HL-60 (cell line): ENCODE data around the gene MDN1.

Experiments used
- DNase-seq, 2 experiments: peaks; one replicate each; pipeline ENCODE4 v3.0.0-alpha.2; 2010 to 2020; ENCODE audit warnings: low read depth in 1 of 2, low spot score in 1 of 2
- H3K27ac ChIP-seq: fragments of 250-450 bp; sonication (Bioruptor Pico); replicated peaks from 2 replicates; pipeline ENCODE4 v1.5.1; 2020; ENCODE audit warnings: mild to moderate bottlenecking, moderate library complexity
- H3K27me3 ChIP-seq: fragments of 250-450 bp; sonication (Bioruptor Pico); 2 replicates; pipeline ENCODE4 v1.5.1; 2021; ENCODE audit warnings: mild to moderate bottlenecking, moderate library complexity; ENCODE audit not compliant: insufficient read depth, poor library complexity, severe bottlenecking
- H3K4me3 ChIP-seq: replicated peaks from 2 replicates; pipeline ENCODE4 v1.5.1; 2011; ENCODE audit warnings: mild to moderate bottlenecking, control low read depth, low read length; ENCODE audit not compliant: insufficient read depth
- GABPA ChIP-seq: IDR thresholded peaks from 2 replicates; pipeline ENCODE4 v1.6.1; 2012; ENCODE audit warnings: low read depth
- POLR2AphosphoS5 ChIP-seq: IDR thresholded peaks from 2 replicates; pipeline ENCODE4 v1.6.1; 2012; ENCODE audit warnings: low read depth
- SPI1 ChIP-seq: IDR thresholded peaks from 2 replicates; pipeline ENCODE4 v1.6.1; 2012; ENCODE audit warnings: low read depth, mild to moderate bottlenecking, borderline replicate concordance
- TF ChIP-seq, protein P1 (sequence below): IDR thresholded peaks from 2 replicates; pipeline ENCODE4 v1.6.1; 2012; ENCODE audit warnings: low read depth; ENCODE audit not compliant: insufficient replicate concordance
- TF ChIP-seq, protein P2 (sequence below): IDR thresholded peaks from one replicate; pipeline ENCODE4 v1.5.1; 2011; ENCODE audit warnings: low read length, control low read depth, inconsistent platforms; ENCODE audit not compliant: insufficient read depth

MDN1 gene

DNA sequence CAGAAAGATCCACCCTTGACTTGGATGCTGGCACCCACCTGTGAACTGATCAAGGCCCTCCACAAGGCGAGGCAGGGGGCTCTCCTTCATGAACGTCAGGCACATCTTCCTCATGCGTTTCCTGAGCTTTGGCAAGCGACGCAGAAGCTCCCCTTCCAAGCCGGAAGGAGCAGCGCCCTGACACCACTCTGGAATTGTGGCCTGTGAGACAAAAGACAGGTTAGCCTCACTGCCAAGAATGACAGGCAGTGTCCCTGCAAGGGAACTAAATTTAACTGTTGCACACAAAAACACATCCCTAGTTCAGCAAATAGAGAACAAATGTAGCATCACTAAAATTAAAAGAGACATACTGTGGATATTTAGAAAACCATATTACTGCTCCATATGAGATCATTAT lies 139.0 kb downstream of the MDN1 start:
- H3K27ac ChIP-seq = no peak overlapping the region
- H3K27me3 ChIP-seq = no peaks in the 10 kb centered on the region
- TF ChIP-seq, protein P1, sequence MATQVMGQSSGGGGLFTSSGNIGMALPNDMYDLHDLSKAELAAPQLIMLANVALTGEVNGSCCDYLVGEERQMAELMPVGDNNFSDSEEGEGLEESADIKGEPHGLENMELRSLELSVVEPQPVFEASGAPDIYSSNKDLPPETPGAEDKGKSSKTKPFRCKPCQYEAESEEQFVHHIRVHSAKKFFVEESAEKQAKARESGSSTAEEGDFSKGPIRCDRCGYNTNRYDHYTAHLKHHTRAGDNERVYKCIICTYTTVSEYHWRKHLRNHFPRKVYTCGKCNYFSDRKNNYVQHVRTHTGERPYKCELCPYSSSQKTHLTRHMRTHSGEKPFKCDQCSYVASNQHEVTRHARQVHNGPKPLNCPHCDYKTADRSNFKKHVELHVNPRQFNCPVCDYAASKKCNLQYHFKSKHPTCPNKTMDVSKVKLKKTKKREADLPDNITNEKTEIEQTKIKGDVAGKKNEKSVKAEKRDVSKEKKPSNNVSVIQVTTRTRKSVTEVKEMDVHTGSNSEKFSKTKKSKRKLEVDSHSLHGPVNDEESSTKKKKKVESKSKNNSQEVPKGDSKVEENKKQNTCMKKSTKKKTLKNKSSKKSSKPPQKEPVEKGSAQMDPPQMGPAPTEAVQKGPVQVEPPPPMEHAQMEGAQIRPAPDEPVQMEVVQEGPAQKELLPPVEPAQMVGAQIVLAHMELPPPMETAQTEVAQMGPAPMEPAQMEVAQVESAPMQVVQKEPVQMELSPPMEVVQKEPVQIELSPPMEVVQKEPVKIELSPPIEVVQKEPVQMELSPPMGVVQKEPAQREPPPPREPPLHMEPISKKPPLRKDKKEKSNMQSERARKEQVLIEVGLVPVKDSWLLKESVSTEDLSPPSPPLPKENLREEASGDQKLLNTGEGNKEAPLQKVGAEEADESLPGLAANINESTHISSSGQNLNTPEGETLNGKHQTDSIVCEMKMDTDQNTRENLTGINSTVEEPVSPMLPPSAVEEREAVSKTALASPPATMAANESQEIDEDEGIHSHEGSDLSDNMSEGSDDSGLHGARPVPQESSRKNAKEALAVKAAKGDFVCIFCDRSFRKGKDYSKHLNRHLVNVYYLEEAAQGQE = no peak
- TF ChIP-seq, protein P2, sequence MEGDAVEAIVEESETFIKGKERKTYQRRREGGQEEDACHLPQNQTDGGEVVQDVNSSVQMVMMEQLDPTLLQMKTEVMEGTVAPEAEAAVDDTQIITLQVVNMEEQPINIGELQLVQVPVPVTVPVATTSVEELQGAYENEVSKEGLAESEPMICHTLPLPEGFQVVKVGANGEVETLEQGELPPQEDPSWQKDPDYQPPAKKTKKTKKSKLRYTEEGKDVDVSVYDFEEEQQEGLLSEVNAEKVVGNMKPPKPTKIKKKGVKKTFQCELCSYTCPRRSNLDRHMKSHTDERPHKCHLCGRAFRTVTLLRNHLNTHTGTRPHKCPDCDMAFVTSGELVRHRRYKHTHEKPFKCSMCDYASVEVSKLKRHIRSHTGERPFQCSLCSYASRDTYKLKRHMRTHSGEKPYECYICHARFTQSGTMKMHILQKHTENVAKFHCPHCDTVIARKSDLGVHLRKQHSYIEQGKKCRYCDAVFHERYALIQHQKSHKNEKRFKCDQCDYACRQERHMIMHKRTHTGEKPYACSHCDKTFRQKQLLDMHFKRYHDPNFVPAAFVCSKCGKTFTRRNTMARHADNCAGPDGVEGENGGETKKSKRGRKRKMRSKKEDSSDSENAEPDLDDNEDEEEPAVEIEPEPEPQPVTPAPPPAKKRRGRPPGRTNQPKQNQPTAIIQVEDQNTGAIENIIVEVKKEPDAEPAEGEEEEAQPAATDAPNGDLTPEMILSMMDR = no peak
- no peak for TF ChIP-seq SPI1
- no peak for TF ChIP-seq GABPA
- no peak for TF ChIP-seq POLR2AphosphoS5
- no peak for DNase-seq
- H3K4me3 ChIP-seq = no peak overlapping the region

DNA sequence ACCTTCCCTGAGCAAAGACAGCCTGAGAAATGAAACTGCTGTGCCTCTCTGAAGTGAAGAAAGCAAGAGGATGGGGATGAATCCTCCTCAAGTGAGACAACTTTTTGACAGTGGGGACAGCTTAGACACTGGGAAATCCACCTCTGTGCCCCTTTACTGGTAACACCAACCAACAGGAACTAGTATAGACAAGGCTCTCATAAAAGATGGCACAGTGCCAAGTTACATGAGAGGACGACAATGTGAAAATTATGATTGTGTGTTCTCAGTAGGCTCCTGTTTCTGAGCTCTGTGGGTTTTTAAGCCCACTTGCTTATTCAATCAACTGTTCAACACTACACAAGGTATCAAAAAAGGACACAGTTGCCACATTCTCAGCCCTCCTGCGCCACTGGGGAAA lies 139.4 kb downstream of the MDN1 start:
- TF ChIP-seq, protein P1 = no peak
- TF ChIP-seq, protein P2 = no peak
- no peak for TF ChIP-seq GABPA
- TF ChIP-seq SPI1 = no peak
- no peak for TF ChIP-seq POLR2AphosphoS5
- no peak overlapping the region for H3K27ac ChIP-seq
- DNase-seq = no peak
- H3K4me3 ChIP-seq = no peak overlapping the region
- H3K27me3 ChIP-seq = no peaks in the 10 kb centered on the region

DNA sequence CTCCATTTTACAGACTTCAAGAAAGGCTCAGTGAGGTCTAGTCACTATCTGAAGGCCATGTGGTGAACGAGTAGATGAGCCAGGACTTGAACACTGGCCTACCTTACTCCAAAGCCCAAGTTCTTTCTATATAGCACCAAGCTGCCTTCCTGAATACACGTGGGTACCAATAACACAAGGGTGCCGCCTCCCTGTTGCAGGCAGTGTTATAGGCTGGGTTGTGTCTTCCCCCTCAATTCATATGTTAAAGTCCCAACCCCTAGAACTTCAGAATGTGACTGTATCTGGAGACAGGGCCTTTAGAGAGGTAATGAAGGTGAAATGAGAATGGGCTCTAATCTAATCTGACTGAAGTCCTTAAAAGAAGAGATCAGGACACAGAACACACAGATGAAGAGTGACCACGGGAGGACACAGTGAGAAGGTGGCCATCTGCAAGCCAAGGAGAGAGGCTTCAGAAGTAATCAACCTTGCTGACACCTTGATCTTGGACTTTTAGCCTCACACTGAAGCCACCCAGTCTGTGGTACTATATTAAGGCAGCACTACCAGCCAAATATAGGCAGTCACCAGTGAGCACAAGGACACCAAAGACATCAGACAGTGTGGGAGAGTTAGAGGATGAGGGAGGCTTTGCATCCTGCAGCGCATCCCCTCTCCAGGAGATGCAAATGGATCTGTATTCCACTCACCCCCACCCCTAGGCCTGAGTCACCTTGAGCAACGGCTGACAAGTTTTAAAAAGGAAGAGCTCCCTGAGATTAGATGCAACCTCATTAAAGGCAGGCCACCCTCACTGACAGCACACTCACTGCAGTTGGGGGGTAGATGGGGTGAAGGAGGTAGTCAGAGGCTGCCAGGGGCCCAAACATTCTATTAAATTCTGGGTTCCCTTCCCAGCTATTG lies 140.1 kb downstream of the MDN1 start:
- H3K27ac ChIP-seq = no peak overlapping the region
- no peaks in the 10 kb centered on the region for H3K27me3 ChIP-seq
- no peak for DNase-seq
- TF ChIP-seq GABPA = no peak
- TF ChIP-seq, protein P1 = no peak
- TF ChIP-seq, protein P2 = no peak
- no peak for TF ChIP-seq SPI1
- TF ChIP-seq POLR2AphosphoS5 = no peak
- H3K4me3 ChIP-seq = no peak overlapping the region
